HG02798 (cell line): Measurements from ENCODE around the gene RELN.

Source experiments
- ATAC-seq: cut with Tn5 transposase; IDR thresholded peaks from one replicate; pipeline ENCODE4 v1.9.1; 2021; ENCODE audit warnings: mild to moderate bottlenecking; ENCODE audit not compliant: unreplicated experiment, poor library complexity

The RELN gene

GRCh38 chr7:103694304-103694703 lies 295.2 kb downstream of the RELN start:
- ATAC-seq, result no peak

GRCh38 chr7:103691291-103691690 lies 298.2 kb downstream of the RELN start:
- no peak for ATAC-seq

- ATAC-seq, result no peak
These were observed 299.1 kb downstream of the RELN start for GRCh38 chr7:103690242-103690974.

- ATAC-seq, result no peak
These were observed 300.2 kb downstream of the RELN start for GRCh38 chr7:103689255-103689654.

- ATAC-seq, result no peak
These were observed 301.5 kb downstream of the RELN start for GRCh38 chr7:103687951-103688350.

GRCh38 chr7:103687272-103687671 lies 302.2 kb downstream of the RELN start:
- ATAC-seq, result no peak

GRCh38 chr7:103686763-103687162 lies 302.7 kb downstream of the RELN start:
- ATAC-seq, result no peak

- no peak for ATAC-seq
These were observed 303.4 kb downstream of the RELN start for GRCh38 chr7:103686064-103686463.

- ATAC-seq, result no peak
These were observed 303.8 kb downstream of the RELN start for GRCh38 chr7:103685646-103686045.

GRCh38 chr7:103683348-103683747 lies 306.1 kb downstream of the RELN start:
- ATAC-seq, result no peak

- no peak for ATAC-seq
These were observed 309.0 kb downstream of the RELN start for GRCh38 chr7:103680161-103681144.

- ATAC-seq, result no peak
These were observed 310.0 kb downstream of the RELN start for GRCh38 chr7:103679151-103680132.

- ATAC-seq, result no peak
These were observed 321.0 kb downstream of the RELN start for GRCh38 chr7:103668279-103668941.

GRCh38 chr7:103666326-103666725 lies 323.1 kb downstream of the RELN start:
- ATAC-seq, result no peak

GRCh38 chr7:103664577-103664976 lies 324.9 kb downstream of the RELN start:
- ATAC-seq, result no peak

- ATAC-seq, result no peak
These were observed 328.7 kb downstream of the RELN start for GRCh38 chr7:103660455-103661371.

- no peak for ATAC-seq
These were observed 331.1 kb downstream of the RELN start for GRCh38 chr7:103658055-103659005.
